ENCODE data around the gene BACH1.

The BACH1 gene

DNA sequence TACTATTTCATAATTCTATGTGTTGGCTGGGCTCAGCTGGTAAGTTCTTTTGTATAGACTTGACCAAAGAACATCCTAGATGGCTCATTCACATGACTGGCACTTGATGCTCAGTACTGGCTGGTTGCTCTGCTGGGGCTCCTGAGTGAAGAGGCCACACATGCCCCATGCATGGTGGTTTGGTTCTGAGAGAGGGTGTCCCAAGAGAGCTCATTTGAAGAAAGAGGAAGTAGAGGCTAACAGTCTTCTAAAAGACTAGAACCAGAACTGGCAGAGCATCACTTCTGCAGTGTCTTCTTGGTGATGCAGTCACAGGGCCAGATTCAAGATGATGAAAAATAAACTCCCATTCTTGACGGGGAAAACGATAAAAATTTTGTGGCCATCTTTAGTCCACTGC is 5.2 kb upstream of the BACH1 start:
- Histone ChIP-seq H3K4me3 (ENCODE audit: low read depth, low read length) (no peak overlapping the region), H3K27me3 (ENCODE audit: control insufficient read depth, insufficient read depth, low read length) (peaks cover 11% of the 10 kb centered on the region), H3K9me3 (ENCODE audit: control insufficient read depth, insufficient read depth, low read depth, low read length) (peaks cover 4% of the 10 kb centered on the region; the same call in 1 of the 2 replicates), H3K36me3 (ENCODE audit: control insufficient read depth, insufficient read depth, low read length) (no peaks in the 10 kb centered on the region), H3K9ac (ENCODE audit: low read length) (no peak overlapping the region), H3K4me1 (ENCODE audit: control insufficient read depth, insufficient read depth, low read length) (peaks cover 9% of the 10 kb centered on the region; the same call in 1 of the 2 replicates), H3K27ac (ENCODE audit: low read depth, low read length) (no peak overlapping the region)

DNA sequence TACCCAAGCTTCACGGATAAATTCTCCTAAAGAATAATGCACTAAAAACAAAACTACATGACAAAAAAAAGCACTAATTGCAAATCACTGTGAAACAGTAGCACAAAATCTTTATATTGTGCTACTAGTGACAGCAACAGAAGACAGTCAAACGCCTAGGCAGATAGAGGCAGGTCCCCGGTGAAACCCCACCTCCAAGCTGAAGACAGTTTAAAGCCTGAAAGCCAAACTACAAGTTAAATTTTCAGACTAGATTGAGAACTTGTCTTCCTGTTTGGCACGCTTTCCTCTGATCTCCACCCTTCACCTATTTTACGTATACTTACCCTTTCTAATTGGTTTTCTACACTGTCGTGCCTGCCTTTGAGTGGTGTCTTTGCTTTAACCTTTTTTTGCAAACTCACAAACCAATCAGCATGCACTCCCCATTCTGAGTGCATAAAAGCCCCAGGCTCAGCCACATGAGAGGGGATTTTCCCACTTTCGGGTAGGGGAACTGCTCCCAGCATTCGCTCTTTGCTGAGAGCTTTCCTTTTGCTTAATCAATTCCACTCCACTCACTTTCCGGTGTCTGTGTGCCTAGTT is 3.6 kb upstream of the BACH1 start:
- H3K9ac ChIP-seq (ENCODE audit: low read length) = no peak overlapping the region
- peaks cover 11% of the 10 kb centered on the region for H3K27me3 ChIP-seq (ENCODE audit: control insufficient read depth, insufficient read depth, low read length)

DNA sequence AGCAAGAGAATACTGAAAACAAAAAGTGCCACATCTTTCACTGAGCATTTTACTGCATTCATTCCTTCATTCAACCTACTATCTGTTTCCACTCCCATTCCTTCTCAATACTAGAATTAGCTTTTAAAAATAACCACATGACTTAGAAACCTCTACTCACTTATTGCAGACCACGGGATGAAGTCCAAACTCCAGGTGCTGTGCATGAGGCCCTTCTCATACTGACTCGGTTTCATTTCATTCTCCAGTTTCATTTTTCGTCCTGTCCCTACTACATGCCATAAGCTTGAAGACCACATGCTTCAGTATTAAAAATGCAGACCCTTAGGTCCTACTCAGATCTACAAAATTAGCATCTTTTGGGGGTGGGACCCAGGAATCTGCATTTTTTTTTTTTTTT is 2.3 kb upstream of the BACH1 start:
- H3K4me1 ChIP-seq (ENCODE audit: control insufficient read depth, insufficient read depth, low read length) = peaks cover 11% of the 10 kb centered on the region
- peaks cover 4% of the 10 kb centered on the region; the same call in 1 of the 2 replicates for H3K9me3 ChIP-seq (ENCODE audit: control insufficient read depth, insufficient read depth, low read depth, low read length)
- no peak overlapping the region for H3K4me3 ChIP-seq (ENCODE audit: low read depth, low read length)
- peaks cover 11% of the 10 kb centered on the region for H3K27me3 ChIP-seq (ENCODE audit: control insufficient read depth, insufficient read depth, low read length)
- no peaks in the 10 kb centered on the region for H3K36me3 ChIP-seq (ENCODE audit: control insufficient read depth, insufficient read depth, low read length)
- no peak overlapping the region for H3K9ac ChIP-seq (ENCODE audit: low read length)
- H3K27ac ChIP-seq (ENCODE audit: low read depth, low read length) = no peak overlapping the region

More for the DNA sequence above, 3.6 kb upstream of the BACH1 start:
- H3K9me3 ChIP-seq (ENCODE audit: control insufficient read depth, insufficient read depth, low read depth, low read length) = peaks cover 4% of the 10 kb centered on the region; the same call in 1 of the 2 replicates
- H3K4me3 ChIP-seq (ENCODE audit: low read depth, low read length) = no peak overlapping the region
- no peak overlapping the region for H3K27ac ChIP-seq (ENCODE audit: low read depth, low read length)
- no peaks in the 10 kb centered on the region for H3K36me3 ChIP-seq (ENCODE audit: control insufficient read depth, insufficient read depth, low read length)
- peaks cover 9% of the 10 kb centered on the region; the same call in 1 of the 2 replicates for H3K4me1 ChIP-seq (ENCODE audit: control insufficient read depth, insufficient read depth, low read length)

DNA sequence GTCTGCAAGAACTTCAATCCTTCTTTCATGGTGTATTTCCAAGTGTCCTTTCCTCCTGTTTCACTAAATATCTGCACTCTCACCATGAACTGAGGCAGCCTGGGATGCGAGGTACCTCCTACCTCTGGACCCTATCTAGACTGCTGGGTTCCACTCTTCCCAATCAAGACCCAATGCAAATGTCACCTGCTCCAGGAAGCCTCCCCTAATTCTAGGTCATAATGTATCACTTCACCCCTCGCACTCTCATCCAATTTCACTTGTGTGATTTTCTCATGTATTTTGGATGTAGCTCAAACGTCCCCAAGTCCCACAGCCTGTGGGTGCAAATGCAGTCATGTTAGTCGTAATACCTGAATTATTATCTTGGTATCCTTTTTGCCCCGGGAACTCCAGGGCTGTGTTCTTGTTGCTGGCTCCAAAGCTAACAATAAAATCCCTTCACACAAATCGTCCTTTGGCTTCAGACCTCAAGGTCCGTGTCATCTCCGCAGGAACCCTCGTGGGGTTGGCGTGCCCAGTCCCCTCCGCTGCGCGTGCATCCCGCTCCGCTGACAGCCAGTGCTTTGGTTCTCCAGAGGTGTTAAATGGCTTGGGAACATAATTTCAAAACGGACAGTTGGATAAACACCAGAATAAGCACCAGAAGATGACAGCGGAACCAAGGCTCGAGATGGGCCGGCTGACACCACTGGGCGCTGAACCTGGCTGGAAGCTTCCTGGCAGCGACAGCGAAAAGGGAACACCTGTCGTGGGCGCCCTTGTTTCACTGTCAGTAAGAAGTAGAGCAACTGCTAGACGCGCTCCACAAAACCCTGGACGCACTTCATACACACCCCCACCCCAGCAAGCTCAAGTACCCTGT is 1.0 kb upstream of the BACH1 start:
- Histone ChIP-seq H3K4me3 (ENCODE audit: low read depth, low read length) (peak overlapping the region; percentile 98), H3K27ac (ENCODE audit: low read depth, low read length) (no peak overlapping the region), H3K27me3 (ENCODE audit: control insufficient read depth, insufficient read depth, low read length) (peaks cover 11% of the 10 kb centered on the region), H3K4me1 (ENCODE audit: control insufficient read depth, insufficient read depth, low read length) (peaks cover 23% of the 10 kb centered on the region), H3K9me3 (ENCODE audit: control insufficient read depth, insufficient read depth, low read depth, low read length) (peaks cover 4% of the 10 kb centered on the region; the same call in 1 of the 2 replicates), H3K36me3 (ENCODE audit: control insufficient read depth, insufficient read depth, low read length) (no peaks in the 10 kb centered on the region), H3K9ac (ENCODE audit: low read length) (peak overlapping the region; percentile 48)

DNA sequence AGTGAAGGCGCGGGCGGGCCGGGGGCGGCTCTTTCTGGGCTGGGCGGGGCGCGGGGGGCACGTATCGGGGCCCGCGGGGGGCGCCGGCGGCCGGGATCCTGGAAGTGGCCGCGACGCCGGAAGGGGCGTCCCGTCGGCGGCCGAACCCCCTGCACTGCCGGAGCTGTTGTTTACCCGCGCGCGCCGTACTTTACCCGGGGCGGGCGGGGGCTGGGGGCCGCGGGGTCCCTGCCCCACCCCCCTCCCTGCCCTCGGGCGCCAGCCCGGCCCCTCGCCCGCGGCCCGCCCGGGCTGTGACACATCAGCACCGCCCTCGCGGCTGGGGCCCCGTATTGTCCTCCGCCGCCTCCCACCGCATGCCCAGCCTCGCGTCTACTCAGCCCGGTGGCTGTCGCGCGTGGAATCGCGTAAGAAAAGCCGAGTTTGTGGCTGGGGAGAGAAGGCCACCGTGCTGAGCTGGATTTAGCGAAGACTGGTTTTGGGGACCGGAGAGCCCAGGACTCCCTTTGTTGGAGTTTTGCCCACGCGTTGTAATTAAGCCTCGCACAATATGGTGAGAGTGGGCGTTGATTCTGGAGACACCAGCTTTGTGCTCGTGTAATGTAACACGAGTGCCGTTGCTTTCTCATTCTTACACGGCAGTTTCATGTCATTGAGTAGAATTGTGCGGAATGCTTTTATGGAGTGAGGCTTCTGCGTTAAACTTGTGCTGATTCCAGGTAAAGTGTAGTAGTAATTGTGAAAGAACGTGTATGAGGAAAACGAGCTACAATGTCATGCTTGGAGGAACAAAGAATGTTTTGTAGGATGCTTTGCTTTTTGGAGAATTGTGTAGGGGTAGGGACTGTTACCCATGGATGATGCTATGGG is 559 bp downstream of the BACH1 start:
- Histone ChIP-seq H3K9ac (ENCODE audit: low read length) (peak overlapping the region; percentile 96), H3K36me3 (ENCODE audit: control insufficient read depth, insufficient read depth, low read length) (no peaks in the 10 kb centered on the region), H3K4me1 (ENCODE audit: control insufficient read depth, insufficient read depth, low read length) (peaks cover 25% of the 10 kb centered on the region), H3K27ac (ENCODE audit: low read depth, low read length) (peak overlapping the region; percentile 70; the same call in 1 of the 2 replicates), H3K27me3 (ENCODE audit: control insufficient read depth, insufficient read depth, low read length) (peaks cover 11% of the 10 kb centered on the region), H3K4me3 (ENCODE audit: low read depth, low read length) (peak overlapping the region; percentile 98), H3K9me3 (ENCODE audit: control insufficient read depth, insufficient read depth, low read depth, low read length) (peaks cover 4% of the 10 kb centered on the region; the same call in 1 of the 2 replicates)

DNA sequence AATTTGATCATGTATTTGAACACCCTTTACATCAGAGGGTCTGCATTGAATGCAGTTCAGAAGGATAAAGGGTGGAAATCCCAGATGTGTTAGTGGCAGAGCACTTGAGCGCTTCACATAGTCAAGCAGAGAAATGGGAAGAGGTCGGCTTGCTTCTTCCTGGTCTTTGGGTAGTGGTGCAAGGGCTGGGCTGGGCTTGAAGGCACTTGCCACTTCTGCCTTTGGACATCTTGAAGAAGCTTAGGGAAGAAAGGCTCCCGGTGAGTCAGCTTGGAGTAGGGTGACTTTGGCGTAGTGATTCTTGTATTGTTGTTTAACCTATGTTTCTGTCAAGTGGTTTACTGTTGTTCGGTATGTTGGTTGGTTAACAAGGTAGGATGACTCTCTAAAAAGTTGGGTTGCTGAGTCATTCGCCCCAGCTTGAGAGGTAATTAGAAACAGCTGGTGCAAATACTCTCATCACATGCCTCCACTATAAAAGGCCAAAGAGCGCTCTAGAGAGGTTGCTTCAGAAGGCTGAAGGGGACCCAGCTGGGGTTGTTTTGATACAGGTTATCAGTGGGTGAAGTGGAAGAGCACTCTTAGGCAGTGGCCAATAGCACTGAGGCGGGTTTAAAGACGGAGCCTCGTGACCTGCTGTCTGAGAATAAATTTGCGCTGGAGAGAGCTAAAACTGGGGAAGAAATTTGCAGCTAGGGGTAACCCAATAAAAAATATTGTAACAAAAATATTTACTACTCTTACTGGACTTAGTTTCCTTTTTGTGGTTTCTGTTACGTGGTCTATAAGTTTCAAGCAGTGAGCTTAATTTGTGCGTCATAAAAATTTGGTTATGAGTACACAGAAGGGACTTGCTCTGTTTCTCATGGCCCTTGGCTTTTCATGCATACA is 1.4 kb downstream of the BACH1 start:
- Histone ChIP-seq H3K27me3 (ENCODE audit: control insufficient read depth, insufficient read depth, low read length) (peaks cover 11% of the 10 kb centered on the region), H3K9me3 (ENCODE audit: control insufficient read depth, insufficient read depth, low read depth, low read length) (peaks cover 4% of the 10 kb centered on the region; the same call in 1 of the 2 replicates), H3K27ac (ENCODE audit: low read depth, low read length) (peak overlapping the region; percentile 70; the same call in 1 of the 2 replicates), H3K36me3 (ENCODE audit: control insufficient read depth, insufficient read depth, low read length) (no peaks in the 10 kb centered on the region), H3K4me1 (ENCODE audit: control insufficient read depth, insufficient read depth, low read length) (peaks cover 30% of the 10 kb centered on the region), H3K9ac (ENCODE audit: low read length) (peak overlapping the region; percentile 96), H3K4me3 (ENCODE audit: low read depth, low read length) (peak overlapping the region; percentile 98)

DNA sequence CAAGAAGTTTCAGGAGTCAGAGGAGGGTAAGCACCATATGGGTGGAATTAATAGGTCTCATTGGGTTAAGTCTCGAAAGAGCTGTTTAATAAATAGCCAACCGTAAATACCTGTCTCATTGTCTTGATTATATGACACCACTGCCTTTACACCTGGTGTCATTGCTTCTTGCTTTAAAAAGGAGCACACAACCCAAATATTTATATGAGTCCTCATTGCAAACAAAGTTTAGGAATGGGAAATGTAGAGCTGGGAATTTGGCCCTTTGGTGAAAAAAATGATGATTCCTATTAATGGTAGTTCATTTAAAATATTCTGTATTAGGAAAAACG is 2.1 kb downstream of the BACH1 start:
- peak overlapping the region; percentile 70; the same call in 1 of the 2 replicates for H3K27ac ChIP-seq (ENCODE audit: low read depth, low read length)
- peak overlapping the region; percentile 98 for H3K4me3 ChIP-seq (ENCODE audit: low read depth, low read length)
- peaks cover 11% of the 10 kb centered on the region for H3K27me3 ChIP-seq (ENCODE audit: control insufficient read depth, insufficient read depth, low read length)
- peak overlapping the region; percentile 96 for H3K9ac ChIP-seq (ENCODE audit: low read length)
- no peaks in the 10 kb centered on the region for H3K36me3 ChIP-seq (ENCODE audit: control insufficient read depth, insufficient read depth, low read length)
- no peaks in the 10 kb centered on the region for H3K9me3 ChIP-seq (ENCODE audit: control insufficient read depth, insufficient read depth, low read depth, low read length)
- peaks cover 33% of the 10 kb centered on the region for H3K4me1 ChIP-seq (ENCODE audit: control insufficient read depth, insufficient read depth, low read length)

DNA sequence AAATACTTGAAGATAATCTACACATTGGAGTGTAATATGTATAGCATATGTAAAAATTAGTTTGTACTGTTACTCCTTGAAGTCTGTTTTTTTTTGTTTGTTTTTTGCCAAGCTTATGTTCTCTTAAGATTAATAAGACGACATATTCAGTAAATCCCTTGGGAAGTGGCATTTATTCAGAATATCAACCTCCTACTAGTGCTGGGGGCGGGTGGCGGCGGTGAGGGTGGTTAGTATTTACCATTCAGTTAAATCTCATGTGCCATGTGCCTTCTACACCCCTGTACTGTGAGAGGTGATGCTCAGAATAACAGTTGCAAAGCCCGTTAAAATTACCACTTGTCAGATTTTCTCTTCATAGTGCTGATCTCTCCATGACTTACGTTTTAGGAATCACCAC is 3.0 kb downstream of the BACH1 start:
- Histone ChIP-seq H3K9me3 (ENCODE audit: control insufficient read depth, insufficient read depth, low read depth, low read length) (no peaks in the 10 kb centered on the region), H3K27ac (ENCODE audit: low read depth, low read length) (no peak overlapping the region), H3K36me3 (ENCODE audit: control insufficient read depth, insufficient read depth, low read length) (no peaks in the 10 kb centered on the region), H3K4me1 (ENCODE audit: control insufficient read depth, insufficient read depth, low read length) (peaks cover 40% of the 10 kb centered on the region), H3K27me3 (ENCODE audit: control insufficient read depth, insufficient read depth, low read length) (peaks cover 11% of the 10 kb centered on the region), H3K9ac (ENCODE audit: low read length) (no peak overlapping the region), H3K4me3 (ENCODE audit: low read depth, low read length) (peak overlapping the region; percentile 36; the same call in 1 of the 2 replicates)

DNA sequence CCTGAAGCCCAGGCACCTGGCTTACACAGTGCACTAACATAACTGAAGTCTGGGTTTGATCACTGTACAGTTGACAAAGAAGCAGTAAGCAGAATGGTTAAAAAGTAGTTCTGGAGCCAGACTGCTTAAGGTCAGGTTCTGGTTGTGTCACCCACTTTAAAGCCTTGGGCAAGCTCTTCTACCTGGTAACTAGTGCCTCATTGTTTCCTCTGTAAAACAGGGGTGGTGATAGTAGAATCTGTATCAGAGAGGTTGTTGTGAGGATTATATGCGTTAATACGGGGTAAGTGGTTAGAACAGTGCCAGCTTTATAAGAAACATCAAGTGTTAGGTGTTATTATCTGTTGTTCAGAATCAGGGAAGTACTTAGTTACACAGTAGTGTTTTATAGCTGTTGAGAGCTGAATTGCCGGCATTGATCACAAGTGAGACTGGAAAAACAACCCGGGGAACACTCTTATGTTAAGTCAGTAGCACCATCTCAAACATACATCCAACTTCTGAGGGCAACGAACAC is 3.7 kb downstream of the BACH1 start:
- Histone ChIP-seq H3K4me1 (ENCODE audit: control insufficient read depth, insufficient read depth, low read length) (peaks cover 43% of the 10 kb centered on the region), H3K36me3 (ENCODE audit: control insufficient read depth, insufficient read depth, low read length) (no peaks in the 10 kb centered on the region), H3K9ac (ENCODE audit: low read length) (no peak overlapping the region), H3K27ac (ENCODE audit: low read depth, low read length) (no peak overlapping the region; the same call in 1 of the 2 replicates), H3K27me3 (ENCODE audit: control insufficient read depth, insufficient read depth, low read length) (peaks cover 9% of the 10 kb centered on the region), H3K4me3 (ENCODE audit: low read depth, low read length) (no peak overlapping the region; the same call in 1 of the 2 replicates), H3K9me3 (ENCODE audit: control insufficient read depth, insufficient read depth, low read depth, low read length) (no peaks in the 10 kb centered on the region)

DNA sequence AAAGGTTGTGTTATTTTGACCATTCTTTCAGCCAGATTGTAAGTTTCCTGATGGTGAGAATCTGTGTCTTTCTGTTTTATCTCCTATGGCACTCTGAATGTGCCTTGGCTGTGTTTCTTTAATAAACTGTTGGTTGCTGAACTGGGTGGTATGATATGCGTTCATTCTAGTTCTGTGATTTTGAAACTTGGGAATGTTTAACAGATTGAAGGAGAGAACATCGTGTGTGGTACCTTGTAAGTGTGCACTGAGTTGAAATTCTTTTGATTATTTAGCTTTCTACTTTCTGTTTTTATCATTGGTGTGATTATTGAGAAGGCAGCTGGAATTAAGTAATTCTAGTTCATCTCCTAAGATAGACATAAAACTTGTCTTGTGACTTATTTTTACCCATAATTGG is 4.6 kb downstream of the BACH1 start:
- Histone ChIP-seq H3K27ac (ENCODE audit: low read depth, low read length) (no peak overlapping the region), H3K36me3 (ENCODE audit: control insufficient read depth, insufficient read depth, low read length) (no peaks in the 10 kb centered on the region), H3K4me3 (ENCODE audit: low read depth, low read length) (no peak overlapping the region), H3K4me1 (ENCODE audit: control insufficient read depth, insufficient read depth, low read length) (peaks cover 43% of the 10 kb centered on the region), H3K9ac (ENCODE audit: low read length) (no peak overlapping the region), H3K27me3 (ENCODE audit: control insufficient read depth, insufficient read depth, low read length) (peaks cover under 1% of the 10 kb centered on the region; the same call in 1 of the 2 replicates), H3K9me3 (ENCODE audit: control insufficient read depth, insufficient read depth, low read depth, low read length) (no peaks in the 10 kb centered on the region)

Measured in HUES6 (cell line).